GM19452 (cell line): ENCODE measurements around the gene TGFBR3.
"Not testable (repeated sequence)": the region's sequence is repeated elsewhere in the genome, so short reads cannot be mapped to it uniquely, and the experiment has no call there.

Experiments used
- ATAC-seq: cut with Tn5 transposase; IDR thresholded peaks from one replicate; pipeline ENCODE4 v1.9.1; 2021; ENCODE audit not compliant: unreplicated experiment

TGFBR3 gene

DNA sequence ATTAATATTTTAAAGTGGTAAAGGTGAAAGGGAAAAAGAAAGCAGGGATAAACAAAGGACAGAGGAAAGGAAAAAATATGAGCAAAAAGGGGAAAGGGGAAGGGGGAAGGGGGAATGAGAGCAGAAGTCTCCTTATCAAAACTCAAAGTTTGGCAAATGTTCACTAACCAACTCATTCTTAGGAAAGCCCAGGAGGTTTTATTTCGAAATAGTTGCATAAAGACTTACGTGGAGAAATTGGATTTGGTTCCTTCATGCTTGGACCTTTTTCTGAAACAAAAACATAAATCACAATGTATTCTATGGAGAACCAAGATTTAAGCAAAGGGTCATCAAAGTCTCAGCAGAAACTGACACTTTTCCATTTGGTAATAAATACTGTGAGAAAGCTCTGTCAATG is 188.1 kb downstream of the TGFBR3 start:
- ATAC-seq = no peak

DNA sequence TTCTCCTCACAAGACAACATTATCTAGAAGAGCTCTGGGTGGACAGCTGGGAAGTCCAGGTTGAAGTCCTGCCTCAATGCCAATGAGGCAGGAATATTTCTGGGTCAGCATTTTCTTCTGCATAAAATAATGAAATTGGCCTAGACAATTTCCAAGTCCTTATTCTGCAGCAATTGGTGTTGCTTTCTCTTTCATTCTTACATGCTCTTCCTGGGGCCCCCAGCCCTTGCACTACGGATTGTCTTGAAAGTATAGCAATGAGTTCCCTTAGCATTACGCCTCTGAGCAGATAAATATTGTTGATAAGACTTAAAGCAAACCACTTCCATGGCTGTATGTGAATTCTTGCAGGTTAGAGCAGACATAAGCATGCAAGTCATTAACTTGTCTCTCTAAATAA is 188.5 kb downstream of the TGFBR3 start:
- peak; percentile 79 for ATAC-seq

DNA sequence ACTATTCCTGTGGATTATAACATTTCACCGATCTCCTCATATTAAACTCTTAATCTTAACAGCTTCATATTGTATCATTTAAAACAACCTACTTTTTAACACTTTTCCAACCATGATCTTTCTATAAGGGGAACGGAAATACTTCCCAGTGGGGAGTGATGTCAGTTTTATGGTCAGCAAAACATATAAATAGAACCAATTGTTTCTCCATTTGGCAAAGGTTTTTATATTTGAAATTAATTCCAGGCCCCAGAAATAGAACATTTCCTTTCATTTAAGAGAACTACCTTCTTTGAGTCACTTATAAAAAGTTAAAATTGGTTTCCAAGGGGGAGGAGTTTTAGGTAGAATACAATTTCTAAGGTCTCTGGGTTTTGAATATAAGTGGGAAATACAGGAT is 189.6 kb downstream of the TGFBR3 start:
- no peak for ATAC-seq

DNA sequence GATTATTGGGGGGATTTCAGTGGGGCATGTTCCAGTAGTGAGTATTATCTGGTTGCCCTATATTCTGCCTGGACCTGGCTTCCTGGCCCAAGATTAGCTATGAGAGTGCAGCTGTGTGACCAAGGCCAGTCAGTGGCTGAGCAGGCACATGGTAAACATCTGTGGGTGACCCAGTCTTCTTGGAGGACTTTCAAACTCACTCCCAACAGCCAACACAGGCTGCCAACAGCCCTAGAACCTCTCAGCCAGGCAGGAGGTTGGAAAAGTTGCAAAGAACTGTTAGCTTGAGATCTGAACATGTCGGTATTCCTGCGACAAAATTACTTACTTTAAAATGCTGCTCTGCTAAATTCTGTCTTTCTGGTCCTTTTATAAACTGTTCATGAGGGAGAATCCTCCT is 192.4 kb downstream of the TGFBR3 start:
- no peak for ATAC-seq

DNA sequence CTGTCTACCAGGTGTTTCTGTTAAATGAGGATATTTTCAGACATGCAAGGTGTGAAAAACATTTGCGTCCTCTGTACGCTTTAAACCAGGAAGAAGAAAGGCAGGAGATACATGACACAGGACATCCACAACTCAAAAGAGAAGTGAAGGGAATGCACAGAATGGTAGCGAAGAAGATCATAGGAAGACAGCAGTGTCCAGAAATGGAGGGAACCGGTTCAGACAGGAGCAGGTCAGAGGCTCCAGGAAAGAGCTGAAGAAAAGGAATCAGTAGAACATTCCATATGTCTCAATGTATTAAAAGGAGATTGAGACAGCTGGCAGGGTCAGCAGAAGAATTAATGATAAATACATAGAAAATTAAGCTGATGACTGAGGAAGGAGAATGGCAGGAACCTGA is 194.4 kb downstream of the TGFBR3 start:
- no peak for ATAC-seq

DNA sequence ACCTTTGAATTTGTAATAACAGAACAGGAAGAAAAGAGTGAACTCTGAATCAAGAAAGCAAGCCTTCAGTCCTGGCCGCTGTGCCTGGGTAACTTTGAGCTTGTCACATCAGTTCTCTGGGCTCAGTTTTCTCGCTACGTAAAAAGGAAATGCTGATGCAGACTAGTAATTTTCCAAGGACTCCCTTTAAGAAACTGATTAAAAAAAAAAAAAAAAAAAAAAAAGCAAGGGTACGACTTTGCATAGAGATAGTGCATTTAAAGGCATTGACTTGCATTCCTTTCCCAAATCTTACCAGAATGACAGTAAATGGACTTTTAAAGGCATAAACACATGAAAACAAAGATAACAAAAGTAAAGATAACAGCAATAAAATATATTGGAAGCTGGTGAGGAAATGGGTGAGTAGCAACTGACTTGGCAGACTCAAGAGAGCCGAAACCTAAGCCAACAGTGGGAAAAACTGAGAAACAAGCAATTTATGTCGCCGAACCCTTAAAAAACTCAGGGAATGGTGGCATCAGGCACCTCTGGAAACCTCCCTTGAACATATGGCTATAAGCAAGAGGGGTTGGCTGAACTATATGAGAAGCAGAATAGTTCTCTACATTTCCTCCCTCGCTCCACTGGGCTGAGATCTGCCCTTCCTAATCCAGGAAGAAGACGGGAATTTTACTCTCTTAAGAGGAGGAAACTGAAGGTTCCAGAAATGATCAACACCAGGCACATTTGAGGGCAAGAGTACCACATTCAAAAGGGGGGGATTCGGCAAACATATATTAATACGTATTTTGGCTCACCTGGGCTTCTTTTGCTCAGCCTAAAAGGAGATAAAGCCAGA is 196.1 kb downstream of the TGFBR3 start:
- ATAC-seq = no peak

DNA sequence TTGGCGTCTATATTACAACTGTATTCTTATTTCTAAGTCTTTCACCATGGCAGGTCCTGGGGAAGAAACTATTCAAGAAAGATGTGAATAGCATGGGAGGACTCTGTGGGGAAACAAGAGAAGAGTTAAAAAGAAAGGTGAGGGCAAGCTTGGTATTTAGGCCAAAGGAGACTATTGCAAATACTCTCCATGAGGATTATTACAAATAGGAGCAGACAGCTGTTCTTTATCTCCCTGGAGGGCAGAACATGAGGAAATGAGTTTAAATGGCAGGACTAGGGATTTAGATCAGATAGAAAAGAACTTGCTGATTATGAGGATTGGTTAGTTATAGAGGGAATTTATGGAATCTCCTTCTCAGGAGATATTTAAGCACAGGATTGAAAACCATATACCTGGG is 198.5 kb downstream of the TGFBR3 start:
- ATAC-seq = no peak

DNA sequence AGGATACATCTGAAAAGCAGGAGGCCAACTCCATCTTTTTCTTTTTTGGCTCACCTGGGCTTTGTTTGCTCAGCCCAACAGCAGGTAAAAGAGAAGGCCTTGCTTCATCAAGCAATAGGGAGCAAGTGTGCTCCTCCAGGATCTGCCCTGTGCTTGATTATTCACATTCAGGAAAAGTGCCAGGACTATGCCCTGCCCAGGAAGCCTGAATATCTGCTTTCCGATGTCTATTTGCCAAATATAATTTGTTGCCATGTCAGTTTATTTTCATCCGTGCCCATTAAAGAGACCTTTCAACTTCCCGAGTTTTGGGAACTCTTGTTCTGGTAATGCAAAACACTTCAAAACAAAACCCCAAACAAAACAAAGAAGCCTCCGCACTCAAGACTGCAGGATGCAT is 200.0 kb downstream of the TGFBR3 start:
- ATAC-seq = no peak

DNA sequence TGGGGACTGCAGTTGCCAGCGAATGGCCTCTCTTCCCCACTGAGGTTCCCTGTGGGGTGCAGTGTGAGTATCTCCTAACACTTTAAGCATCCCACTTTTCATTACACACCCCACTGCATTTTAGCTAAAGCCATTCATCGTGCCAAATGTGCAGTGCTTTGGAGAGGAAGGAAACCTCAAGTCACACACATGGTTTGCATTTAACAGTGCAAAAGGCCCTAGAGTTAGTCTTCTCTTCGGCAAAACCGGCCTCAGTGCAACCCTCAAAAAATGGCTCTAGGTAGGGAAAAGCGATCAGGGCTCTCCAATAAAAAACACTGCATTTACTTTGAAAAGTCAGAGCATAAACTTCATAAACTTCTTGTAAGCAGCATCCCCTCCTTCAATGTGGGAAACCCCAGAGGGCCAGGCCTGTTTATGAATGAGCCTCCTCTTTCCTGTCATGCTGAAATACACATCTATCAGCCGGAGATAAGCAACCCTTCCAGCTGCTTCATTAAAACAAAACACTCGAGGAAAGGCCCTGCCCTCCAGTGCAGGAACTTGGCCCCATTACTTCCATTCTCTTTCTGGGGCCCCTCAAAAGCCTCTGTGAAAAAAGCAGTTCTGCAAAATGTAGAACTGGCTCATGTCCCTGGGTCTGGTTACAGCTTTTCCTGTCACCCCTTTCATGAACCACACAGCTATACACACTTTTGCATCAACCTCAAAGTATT is 201.3 kb downstream of the TGFBR3 start:
- ATAC-seq = no peak

DNA sequence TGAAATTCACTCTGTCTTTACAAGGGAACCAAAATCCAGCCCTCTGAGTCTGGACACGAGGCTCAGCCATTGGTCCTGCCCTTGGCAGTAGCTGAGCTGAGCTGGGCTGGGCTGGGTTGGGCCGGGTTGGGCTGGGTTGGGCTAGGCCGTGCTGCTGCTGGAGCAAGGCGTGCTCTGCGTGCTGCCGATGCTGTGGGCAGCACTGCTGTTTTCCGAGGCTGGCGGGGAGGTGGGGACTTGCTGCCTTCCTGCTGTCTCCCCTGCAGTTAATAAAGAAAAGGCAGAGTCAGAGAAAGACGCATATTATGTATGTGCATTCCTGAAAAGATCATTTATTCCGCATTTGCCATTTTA is 202.4 kb downstream of the TGFBR3 start:
- no peak for ATAC-seq

DNA sequence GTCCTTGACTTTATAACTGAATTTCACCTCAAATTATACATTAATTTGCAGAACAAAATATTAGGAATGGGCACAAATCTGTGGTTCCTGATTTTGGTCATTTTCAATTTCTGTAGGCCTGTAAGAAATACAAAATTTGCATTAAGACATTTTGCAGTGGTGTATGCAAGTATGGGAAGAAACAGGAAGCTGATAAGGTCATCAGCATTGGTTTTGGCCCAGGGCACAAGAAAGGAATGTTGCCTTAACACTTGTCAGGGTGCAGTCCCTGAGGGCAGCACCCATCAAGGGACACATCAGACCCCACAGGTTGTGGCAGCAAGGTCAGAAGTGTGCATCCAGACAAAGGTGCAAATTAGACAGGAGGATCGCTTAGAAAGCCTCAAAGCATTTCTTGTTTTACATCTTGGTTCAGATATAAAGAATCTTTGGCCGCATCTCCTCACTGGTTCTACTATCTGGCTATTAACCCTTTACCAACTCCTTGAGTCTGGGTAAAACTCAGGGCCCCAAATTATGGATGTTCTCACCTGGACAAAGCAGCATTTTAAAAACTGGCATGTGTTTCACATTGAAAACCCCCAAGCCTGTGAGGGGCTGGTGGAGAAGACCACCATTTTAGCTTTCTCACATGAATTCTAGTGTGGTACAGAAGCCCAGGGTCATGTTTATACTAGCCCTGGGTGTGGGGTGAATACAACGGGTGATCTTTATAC is 202.9 kb downstream of the TGFBR3 start:
- ATAC-seq = no peak

DNA sequence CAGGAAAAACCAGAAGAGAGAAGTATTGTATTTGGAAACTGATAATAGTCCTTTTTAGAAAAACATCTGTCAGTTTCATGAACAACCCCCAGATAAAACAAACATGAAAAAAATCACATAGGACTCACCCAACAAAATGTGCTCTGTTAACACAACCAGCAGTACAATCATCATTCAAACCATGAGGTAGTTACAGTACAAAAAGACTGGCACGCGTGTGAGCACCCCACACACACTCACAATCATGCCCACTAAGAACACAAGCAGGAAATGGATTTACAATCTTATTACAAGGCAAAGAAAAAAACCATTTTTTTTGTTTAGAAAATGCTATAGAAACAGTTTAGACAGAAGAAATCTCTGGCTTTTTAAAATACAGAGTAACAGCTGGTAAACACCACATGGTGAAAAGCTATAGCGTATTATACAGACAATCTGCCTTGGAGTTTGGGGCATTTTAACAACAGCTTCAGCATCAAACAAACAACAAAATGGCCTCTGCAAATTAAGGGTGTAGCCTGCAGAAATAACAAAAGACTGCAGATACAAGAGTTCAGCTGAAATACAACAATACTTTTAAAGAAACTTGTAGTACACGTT is 205.3 kb downstream of the TGFBR3 start:
- ATAC-seq = no peak

DNA sequence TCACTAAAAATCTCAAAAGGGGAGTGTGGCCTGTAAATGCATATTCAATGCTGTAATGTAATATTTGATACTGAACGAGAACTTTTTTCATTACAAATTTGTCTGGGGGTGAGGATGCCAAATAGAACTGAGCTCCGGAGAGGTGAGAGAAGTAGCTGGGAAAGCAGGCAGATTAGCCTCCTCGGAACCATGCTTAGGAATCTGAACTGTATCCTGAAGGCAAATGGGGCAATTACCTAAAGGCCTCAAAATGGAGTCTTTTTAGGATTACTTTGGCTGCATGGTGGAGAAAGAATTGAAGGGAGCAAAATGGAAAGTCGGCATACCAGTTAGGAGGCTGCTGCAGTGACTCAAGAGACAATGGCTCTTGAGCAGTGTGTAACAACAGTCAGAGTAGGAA is 206.5 kb downstream of the TGFBR3 start:
- no peak for ATAC-seq

DNA sequence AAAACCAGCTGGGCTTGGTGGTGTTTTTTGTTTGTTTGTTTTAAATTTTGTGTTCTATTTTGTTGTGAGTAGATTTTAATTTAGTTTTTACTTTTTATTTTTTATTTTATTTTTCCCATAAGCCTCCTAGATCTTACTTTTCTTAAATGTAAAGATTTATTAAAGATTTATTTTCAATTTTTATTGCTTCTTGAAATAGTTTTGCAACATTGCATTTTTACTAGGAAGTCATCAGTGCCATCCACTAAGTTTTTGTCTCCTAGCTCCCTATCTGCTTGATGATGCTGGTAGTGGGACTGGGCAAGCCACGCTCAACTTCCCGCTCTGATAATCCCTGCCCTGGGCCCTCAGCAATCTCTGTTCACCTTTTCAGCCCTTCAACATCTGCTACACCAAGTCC is 209.9 kb downstream of the TGFBR3 start:
- ATAC-seq = no peak

DNA sequence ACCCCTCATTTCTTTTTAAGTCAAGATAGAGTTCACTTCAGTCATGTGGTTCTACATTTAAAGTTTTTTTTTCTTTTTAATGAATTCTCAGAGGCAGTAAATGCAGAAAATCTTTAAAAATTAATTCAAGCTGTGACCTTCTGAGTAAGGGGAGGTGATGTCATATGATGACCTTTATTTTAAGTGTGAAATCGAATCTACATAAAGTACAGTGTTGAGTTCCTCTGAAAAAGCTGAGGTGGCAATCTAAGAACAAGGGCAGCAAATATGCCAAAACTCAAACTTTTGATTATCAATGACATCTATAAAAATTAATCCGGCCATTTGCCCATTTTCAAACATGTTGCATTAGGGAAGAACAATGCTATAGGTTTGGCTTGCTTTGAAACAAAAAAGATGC is 211.8 kb downstream of the TGFBR3 start:
- no peak for ATAC-seq

DNA sequence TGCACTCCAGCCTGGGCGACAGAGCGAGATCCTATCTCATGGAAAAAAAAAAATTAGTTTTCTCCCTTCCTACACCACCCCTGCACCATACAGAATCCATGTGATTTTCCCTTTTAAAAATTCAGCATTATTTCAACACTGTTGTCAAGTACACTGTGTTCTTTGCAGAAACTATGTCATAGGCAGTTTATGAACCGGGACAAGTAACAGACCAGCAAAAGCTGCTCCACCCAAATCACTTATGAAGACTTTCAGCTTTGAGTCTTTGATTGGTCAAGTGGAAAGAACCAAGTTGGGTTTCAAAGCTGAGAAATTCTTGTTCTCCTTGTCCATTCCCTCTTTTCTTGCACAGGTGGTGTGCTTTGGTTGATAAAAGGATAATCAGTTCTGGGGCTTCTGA is 212.3 kb downstream of the TGFBR3 start:
- ATAC-seq = no peak

DNA sequence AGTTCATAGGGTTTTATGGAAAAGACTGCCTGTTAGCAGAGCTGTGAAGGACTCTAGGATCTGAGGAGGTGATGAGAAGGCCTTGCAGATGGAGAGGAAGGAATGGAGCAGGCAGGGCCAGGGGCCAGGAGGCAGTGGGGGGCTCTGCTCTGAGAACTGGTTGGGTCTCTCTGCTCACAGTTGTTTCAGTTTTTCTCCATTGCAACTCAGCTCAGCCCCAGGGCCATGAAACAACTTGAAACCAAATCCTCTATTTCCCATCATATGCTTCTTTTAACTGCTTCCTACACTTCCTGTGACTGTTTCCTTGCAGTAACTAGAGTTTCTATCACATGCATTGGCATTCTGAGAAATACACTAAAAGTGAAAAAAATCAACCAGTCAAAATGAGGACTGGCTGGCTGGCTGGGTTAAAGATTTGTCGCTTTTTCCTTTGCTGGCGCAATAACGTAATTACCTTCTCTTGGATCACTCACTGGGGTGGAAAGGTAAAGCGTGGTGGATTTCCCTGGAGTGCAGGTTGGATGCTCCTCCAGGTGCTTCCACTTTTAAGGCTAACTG is 213.3 kb downstream of the TGFBR3 start:
- ATAC-seq = no peak

DNA sequence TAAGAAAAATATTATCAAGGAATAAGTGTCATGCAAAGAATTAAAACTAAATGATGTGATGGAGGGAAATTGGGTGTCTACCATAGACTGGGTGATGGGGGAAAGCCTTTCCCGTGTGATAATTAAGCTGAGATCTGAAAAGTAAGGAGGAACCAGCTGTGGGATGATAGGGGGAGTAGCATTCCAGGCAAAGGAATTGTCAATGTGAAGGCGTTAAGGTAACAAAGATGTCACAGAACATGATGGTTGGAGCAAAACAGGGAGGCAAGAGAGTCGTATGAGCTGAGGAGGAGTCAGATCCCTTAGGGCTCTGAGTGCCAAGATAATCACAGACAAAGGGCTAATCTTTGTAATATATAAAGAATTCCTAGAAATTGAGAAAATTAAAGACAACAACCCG is 215.2 kb downstream of the TGFBR3 start:
- no peak for ATAC-seq

DNA sequence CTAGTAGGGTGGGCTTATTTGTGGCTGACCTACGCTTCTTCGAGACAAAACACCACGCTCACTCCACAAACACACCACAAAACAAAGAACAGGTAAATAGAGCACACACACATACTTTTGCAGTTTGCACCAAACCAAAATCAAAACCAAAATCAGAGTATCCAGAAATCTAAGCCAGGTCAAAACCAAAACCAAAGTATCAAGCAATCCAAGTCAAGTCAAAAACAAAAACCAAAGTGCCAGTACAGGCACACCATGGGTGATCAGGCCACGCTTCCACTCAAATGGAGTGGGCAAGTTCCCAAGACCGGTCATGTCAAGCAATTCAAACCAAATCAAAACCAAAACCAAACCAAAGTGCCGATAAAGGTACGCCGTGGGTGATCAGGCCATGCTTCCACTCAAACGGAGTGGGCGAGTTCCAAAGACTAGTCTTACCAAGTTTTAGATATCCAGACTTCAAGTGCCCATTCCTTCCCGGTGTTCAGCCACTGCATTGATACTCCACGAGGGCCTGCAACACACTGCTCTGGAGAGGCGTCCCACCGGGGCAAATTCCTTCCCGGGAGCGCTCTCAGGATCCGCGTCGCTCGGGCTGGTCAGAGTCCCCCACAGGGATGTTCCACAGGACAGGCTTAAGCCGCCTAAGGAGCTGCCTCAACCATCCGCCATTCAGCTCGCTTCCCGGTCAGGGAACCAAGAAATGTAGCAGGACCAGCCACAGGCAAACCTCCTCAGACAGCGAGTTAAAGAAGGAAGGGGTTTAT is 216.2 kb downstream of the TGFBR3 start:
- no peak for ATAC-seq

DNA sequence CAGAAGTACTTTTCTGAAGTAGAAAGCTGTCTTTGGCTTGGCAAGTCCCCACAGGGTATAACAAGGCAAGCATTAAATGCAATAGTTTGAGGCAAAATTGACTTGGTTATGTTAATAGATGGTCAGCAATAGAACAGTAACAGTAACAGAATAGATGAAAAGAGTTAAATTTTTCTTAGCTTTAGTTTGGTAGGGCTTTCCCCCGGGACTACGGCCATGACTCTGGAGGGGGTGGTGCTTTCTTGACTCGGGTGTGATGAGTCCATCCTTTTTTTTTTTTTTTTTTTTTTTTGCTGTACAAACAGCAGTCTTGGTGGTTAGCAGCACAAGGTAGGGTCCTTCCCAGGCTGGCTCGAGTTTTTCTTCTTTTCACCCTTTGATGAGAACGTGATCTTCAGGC is 219.3 kb downstream of the TGFBR3 start:
- ATAC-seq = not testable (repeated sequence)

DNA sequence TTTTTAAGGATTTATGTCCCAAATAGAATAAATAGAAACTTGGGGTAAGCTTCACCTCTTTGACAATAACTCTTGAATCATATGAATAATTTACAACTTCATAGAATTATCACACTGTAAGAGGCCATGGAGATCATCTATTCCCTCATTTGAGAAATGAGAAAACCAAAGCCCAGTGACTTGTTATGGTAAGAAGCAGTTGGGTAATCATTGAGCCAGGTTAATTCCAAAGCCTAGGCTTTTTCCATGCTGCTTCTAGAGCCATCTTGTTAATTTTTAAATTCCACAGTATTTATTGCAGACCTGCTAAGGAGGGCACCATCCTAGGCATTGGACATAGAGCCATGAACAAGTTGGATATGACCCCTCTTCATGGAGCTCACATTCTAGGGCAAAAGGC is 224.8 kb downstream of the TGFBR3 start:
- no peak for ATAC-seq
